ENCODE results near the gene EIF3L.

Gene EIF3L

GRCh38 chr22:37804352-37804880, 44.8 kb upstream of the EIF3L start:
- CTCF ChIA-PET: interaction anchor here (1.5 to 2.3 kb wide), 2 partner anchors 14 to 161 kb away, joined by 5 to 21 read pairs; no protein-coding TSS in a partner anchor
- no peak for TF ChIP-seq CTCF (IDR thresholded peaks at IDR 0.05; ENCODE audit: insufficient read depth, low read length, missing control alignments)
- no peak for DNase-seq (ENCODE audit: low read depth, low spot score)

GRCh38 chr22:37804881-37805809, 44.1 kb upstream of the EIF3L start:
- H3K4me3 ChIP-seq (ENCODE audit: low read depth, low read length): peak overlapping the region; percentile 76
- no peak for DNase-seq (ENCODE audit: low read depth, low spot score)
- no peak for TF ChIP-seq CTCF (IDR thresholded peaks at IDR 0.05; ENCODE audit: insufficient read depth, low read length, missing control alignments)
- ChIA-PET CTCF (interaction anchor here (1.5 to 2.3 kb wide), 2 partner anchors 14 to 162 kb away, joined by 5 to 21 read pairs; no protein-coding TSS in a partner anchor), POLR2A (interaction anchor here (0.6 to 1.4 kb wide), 10 partner anchors 9 to 144 kb away, joined by 3 to 7 read pairs (median 4); partner anchors contain the start of genes ANKRD54 and LGALS1)

More at GRCh38 chr22:37804352-37804880, 44.8 kb upstream of the EIF3L start:
- POLR2A ChIA-PET: interaction anchor here (0.6 to 1.4 kb wide), 9 partner anchors 8 to 143 kb away, joined by 3 to 7 read pairs (median 4); partner anchors contain the start of genes ANKRD54 and LGALS1
- H3K4me3 ChIP-seq (ENCODE audit: low read depth, low read length): peak overlapping the region; percentile 76

- POLR2A ChIA-PET: interaction anchor here (1.0 to 1.1 kb wide), 2 partner anchors 53 to 131 kb away, joined by 5 to 7 read pairs; partner anchors contain the start of gene LGALS1
These were observed 43.4 kb upstream of the EIF3L start for GRCh38 chr22:37805810-37806277.

GRCh38 chr22:37806409-37807333, 42.5 kb upstream of the EIF3L start:
- POLR2A ChIA-PET: interaction anchor here (0.6 to 1.8 kb wide), 3 partner anchors 24 to 108 kb away, joined by 4 read pairs; no protein-coding TSS in a partner anchor
- no peak for DNase-seq (ENCODE audit: low read depth, low spot score)
- TF ChIP-seq CTCF (IDR thresholded peaks at IDR 0.05; ENCODE audit: insufficient read depth, low read length, missing control alignments): peak; percentile 2
- H3K4me3 ChIP-seq (ENCODE audit: low read depth, low read length): peak overlapping the region; percentile 76
- CTCF ChIA-PET: interaction anchor here (1.0 to 4.4 kb wide), 8 partner anchors 12 to 173 kb away, joined by 3 to 92 read pairs (median 12); no protein-coding TSS in a partner anchor

More at GRCh38 chr22:37805810-37806277, 43.4 kb upstream of the EIF3L start:
- no peak for DNase-seq (ENCODE audit: low read depth, low spot score)
- TF ChIP-seq CTCF (IDR thresholded peaks at IDR 0.05; ENCODE audit: insufficient read depth, low read length, missing control alignments): no peak
- CTCF ChIA-PET: interaction anchor here (2.3 kb wide), 1 partner anchor 13 kb away, joined by 21 read pairs; no protein-coding TSS in a partner anchor
- peak overlapping the region; percentile 76 for H3K4me3 ChIP-seq (ENCODE audit: low read depth, low read length)

GRCh38 chr22:37807410-37808293, 41.6 kb upstream of the EIF3L start, which contains the start of gene GCAT:
Gene GCAT (plus strand): TSS chr22:37807934. CDS start chr22:37807968, 34 bp downstream.
- H3K4me3 ChIP-seq (ENCODE audit: low read depth, low read length): peak within 1 kb of the TSS; percentile 88
- TF ChIP-seq CTCF (IDR thresholded peaks at IDR 0.05; ENCODE audit: insufficient read depth, low read length, missing control alignments): no peak
- peak; percentile 80 for DNase-seq (ENCODE audit: low read depth, low spot score)
- ChIA-PET POLR2A (interaction anchor here (0.6 to 1.8 kb wide), 7 partner anchors 10 to 234 kb away, joined by 3 to 5 read pairs (median 4); partner anchors contain the start of gene ANKRD54), CTCF (interaction anchor here (1.0 to 4.4 kb wide), 10 partner anchors 8 to 201 kb away, joined by 3 to 92 read pairs (median 5); no protein-coding TSS in a partner anchor)

Measured in AG04449 (cell line).